Measurements from ENCODE around the gene HMOX1.

GRCh38 chr22:35409783-35410662 lies 29.1 kb downstream of the HMOX1 start:
- TF ChIP-seq POLR2A (IDR thresholded peaks at IDR 0.05) (no peak), CTCF (IDR thresholded peaks at IDR 0.05) (no peak)
